Suprapubic skin (tissue), 4 donors: Measurements from ENCODE around the gene FGFR3. TPM values are rescaled to one million over a fixed set of nuclear protein-coding genes. Genes with fewer than 3 reads are reported as not detected.

Experiments used
- DNase-seq, 2 donors: peaks; one replicate each; pipeline ENCODE4 v3.0.0-alpha.2; 2019; ENCODE audit warnings: low spot score in 2 of 2
- H3K27ac ChIP-seq: fragments of 200-600 bp; sonication (generic); one replicate; pipeline ENCODE4 v1.5.1; 2019
- H3K27me3 ChIP-seq: fragments of 200-600 bp; sonication (generic); one replicate; pipeline ENCODE4 v1.5.1; 2019
- H3K36me3 ChIP-seq: fragments of 200-600 bp; sonication (generic); one replicate; pipeline ENCODE4 v1.5.1; 2019
- H3K4me1 ChIP-seq: fragments of 200-600 bp; sonication (generic); one replicate; pipeline ENCODE4 v1.5.1; 2019
- H3K4me3 ChIP-seq: fragments of 200-600 bp; sonication (generic); one replicate; pipeline ENCODE4 v1.5.1; 2019; ENCODE audit warnings: mild to moderate bottlenecking
- H3K9me3 ChIP-seq: fragments of 200-600 bp; sonication (generic); one replicate; pipeline ENCODE4 v1.5.1; 2019
- CTCF ChIP-seq, 2 donors: fragments of 200-600 bp in 1 of 2; fragments of 450-650 bp in 1 of 2; sonication (generic) in 1 of 2; IDR thresholded peaks; one replicate each; pipeline ENCODE4 v1.5.1; 2016 to 2019; ENCODE audit warnings: antibody characterized with exemption in 2 of 2, mild to moderate bottlenecking in 1 of 2, moderate library complexity in 1 of 2
- EP300 ChIP-seq: sonication (generic); formaldehyde crosslinking; IDR thresholded peaks from one replicate; pipeline ENCODE4 v1.6.1; 2017; ENCODE audit warnings: antibody characterized with exemption
- POLR2A ChIP-seq, 2 donors: fragments of 450-650 bp; IDR thresholded peaks; one replicate each; pipeline ENCODE4 v1.6.1; 2017; ENCODE audit warnings: antibody characterized with exemption in 2 of 2, mild to moderate bottlenecking in 2 of 2, moderate library complexity in 2 of 2
- POLR2AphosphoS5 ChIP-seq, 3 donors: sonication (generic); formaldehyde crosslinking; IDR thresholded peaks; one replicate each; pipeline ENCODE4 v1.6.1; 2017; ENCODE audit warnings: antibody characterized with exemption in 3 of 3
- WGBS: methylation state at CpG from one replicate; pipeline ENCODE4 v1.1.5; 2018; 5-methylcytosine and 5-hydroxymethylcytosine counted together
- total RNA-seq, 4 donors: library from RNA; depleted of rRNA; stranded (reverse); fragments of >200 nt; gene quantifications; one replicate each; pipeline ENCODE4 v1.1.0, GENCODE V29; 2016

The FGFR3 gene
- total RNA-seq, 4 donors from 2014 or later = 511 to 829 (median 662) TPM

DNA sequence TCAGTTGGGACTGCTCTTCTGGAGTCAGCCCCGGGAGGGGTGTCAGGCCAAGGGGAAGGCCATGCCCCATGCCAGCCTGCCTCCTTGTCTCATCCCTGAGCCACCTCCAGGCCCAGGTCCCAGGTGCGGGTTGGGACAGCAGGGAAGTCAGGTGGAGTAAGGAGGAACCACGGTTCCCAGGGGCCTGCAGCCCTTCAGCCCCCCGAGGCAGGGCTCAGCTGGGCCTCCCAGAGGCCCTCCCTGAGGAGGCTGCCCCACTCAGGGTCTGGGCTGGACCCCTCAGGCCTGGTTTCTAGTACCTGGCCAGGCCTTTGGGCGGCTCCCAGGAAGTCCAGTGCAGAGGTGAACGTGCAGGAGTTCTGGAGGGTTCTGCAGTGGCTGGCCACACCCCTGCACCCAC is 23.4 kb upstream of the FGFR3 start:
- Histone ChIP-seq H3K4me3 (no peak overlapping the region), H3K27me3 (peaks cover 38% of the 10 kb centered on the region)

DNA sequence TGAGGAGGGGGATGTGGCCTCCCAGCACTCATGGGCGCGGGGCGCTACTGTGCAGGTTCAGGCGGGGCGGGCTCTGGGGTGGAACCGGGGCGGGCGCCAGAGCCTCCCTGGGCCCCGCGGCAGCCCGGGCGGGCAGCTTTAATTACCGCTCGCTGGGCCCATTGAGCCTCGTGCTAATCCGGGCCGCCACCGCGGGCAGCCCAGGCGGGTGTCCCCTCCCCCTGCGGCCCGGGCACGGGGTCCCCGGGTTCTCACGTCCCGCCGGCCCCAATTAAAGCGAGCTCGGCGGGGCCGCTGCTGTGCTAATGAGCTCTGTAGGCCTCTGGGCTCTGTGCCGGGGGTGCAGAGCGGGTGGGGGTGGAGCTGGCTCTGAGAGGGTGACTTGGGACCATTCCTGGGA is 22.8 kb upstream of the FGFR3 start:
- H3K4me1 ChIP-seq = peaks cover 67% of the 10 kb centered on the region
- 53% methylated on average over 7 of the region's 33 CpGs for WGBS
- no peaks in the 10 kb centered on the region for H3K9me3 ChIP-seq
- H3K27me3 ChIP-seq = peaks cover 38% of the 10 kb centered on the region
- H3K27ac ChIP-seq = peak overlapping the region; percentile 20
- TF ChIP-seq CTCF (IDR thresholded peaks at IDR 0.05) = no peak
- no peak for TF ChIP-seq POLR2AphosphoS5 (IDR thresholded peaks at IDR 0.05)
- no peak for TF ChIP-seq POLR2A (IDR thresholded peaks at IDR 0.05)
- no peak for TF ChIP-seq EP300
- no peak for DNase-seq
- H3K4me3 ChIP-seq = no peak overlapping the region
- no peaks in the 10 kb centered on the region for H3K36me3 ChIP-seq

More for the DNA sequence above, 23.4 kb upstream of the FGFR3 start:
- H3K36me3 ChIP-seq = no peaks in the 10 kb centered on the region
- no peak for DNase-seq
- whole genome bisulfite sequencing = 70% methylated on average over 4 of the region's 6 CpGs
- H3K4me1 ChIP-seq = peaks cover 67% of the 10 kb centered on the region
- H3K9me3 ChIP-seq = no peaks in the 10 kb centered on the region
- peak overlapping the region; percentile 20 for H3K27ac ChIP-seq
- TF ChIP-seq EP300 (no peak), POLR2A (IDR thresholded peaks at IDR 0.05) (no peak), POLR2AphosphoS5 (IDR thresholded peaks at IDR 0.05) (no peak), CTCF (IDR thresholded peaks at IDR 0.05) (no peak)

DNA sequence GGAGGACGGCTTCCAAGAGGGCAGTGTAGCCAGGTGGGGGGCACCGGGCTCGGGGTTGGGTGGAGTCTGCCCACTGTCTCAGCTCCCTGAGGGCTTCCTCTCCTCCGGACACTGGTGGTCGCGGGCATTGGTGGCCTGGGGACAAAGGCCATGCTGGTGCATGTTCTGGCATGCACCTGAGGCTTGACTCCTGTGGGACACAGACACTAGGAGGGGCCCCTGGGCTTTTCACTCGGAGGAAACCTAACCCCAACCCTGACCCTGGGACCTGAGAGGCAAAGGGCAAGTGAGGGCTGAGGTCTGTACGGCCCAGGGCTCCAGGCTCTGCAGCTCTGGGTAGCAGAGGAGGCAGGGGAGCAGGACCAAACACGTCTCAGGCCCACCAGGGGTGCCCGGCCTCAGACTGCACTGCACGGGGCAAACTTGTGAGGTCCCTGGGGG is 22.3 kb upstream of the FGFR3 start:
- no peak for DNase-seq
- TF ChIP-seq EP300 (no peak), POLR2AphosphoS5 (IDR thresholded peaks at IDR 0.05) (no peak)
- Histone ChIP-seq H3K27ac (no peak overlapping the region), H3K36me3 (no peaks in the 10 kb centered on the region), H3K9me3 (no peaks in the 10 kb centered on the region), H3K4me3 (no peak overlapping the region), H3K27me3 (peaks cover 38% of the 10 kb centered on the region), H3K4me1 (peaks cover 67% of the 10 kb centered on the region)
- WGBS = 40% methylated on average over 5 of the region's 11 CpGs

DNA sequence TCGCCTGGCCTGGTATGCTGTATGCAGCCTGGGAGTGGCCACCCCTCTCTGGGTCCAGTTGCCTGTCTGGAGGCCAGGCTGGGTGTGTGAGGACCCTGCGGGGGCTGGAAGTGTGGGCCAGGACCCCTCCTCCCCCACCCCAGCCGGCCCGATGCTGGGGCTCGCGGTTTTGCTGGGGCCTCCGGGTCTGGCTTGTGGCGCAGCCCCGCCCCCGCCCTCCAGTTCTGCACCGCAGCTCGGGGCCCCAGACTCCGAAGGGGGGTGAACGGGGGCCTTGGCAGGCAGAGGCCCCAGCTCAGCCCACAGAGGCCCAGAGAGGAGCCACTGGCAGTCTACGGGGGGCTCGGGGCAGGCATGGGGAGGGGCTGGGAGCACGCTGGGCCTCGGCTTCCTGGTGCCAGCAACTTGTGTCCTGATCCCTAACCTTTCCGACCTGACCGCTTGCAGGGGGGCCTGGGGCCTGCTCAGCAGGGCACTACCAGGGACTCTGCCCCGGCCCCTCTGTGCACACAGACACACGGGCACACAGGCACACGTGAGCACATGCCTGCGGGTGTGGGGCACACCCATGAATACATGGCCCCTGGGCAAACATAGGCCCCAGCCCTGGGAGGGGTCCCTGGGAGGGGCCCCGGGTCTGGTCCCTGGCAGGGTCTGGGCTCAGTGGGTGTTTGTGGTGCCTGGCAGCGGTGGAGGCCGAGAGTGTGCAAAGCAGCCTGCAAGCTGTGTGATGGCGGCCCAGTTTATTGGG is 21.4 kb upstream of the FGFR3 start:
- Histone ChIP-seq H3K4me1 (peaks cover 67% of the 10 kb centered on the region), H3K27me3 (peaks cover 32% of the 10 kb centered on the region), H3K36me3 (no peaks in the 10 kb centered on the region), H3K9me3 (no peaks in the 10 kb centered on the region), H3K27ac (no peak overlapping the region), H3K4me3 (no peak overlapping the region)
- no peak for DNase-seq
- no peak for TF ChIP-seq POLR2A (IDR thresholded peaks at IDR 0.05)
- TF ChIP-seq CTCF (IDR thresholded peaks at IDR 0.05) = no peak
- no peak for TF ChIP-seq POLR2AphosphoS5 (IDR thresholded peaks at IDR 0.05)
- TF ChIP-seq EP300 = no peak
- 49% methylated on average over 9 of the region's 28 CpGs for WGBS

GRCh38 chr4:1772853-1773538 is 20.1 kb upstream of the FGFR3 start:
- Histone ChIP-seq H3K4me1 (peaks cover 63% of the 10 kb centered on the region), H3K36me3 (no peaks in the 10 kb centered on the region), H3K9me3 (no peaks in the 10 kb centered on the region), H3K4me3 (no peak overlapping the region), H3K27me3 (peaks cover 26% of the 10 kb centered on the region), H3K27ac (no peak overlapping the region)
- no peak for TF ChIP-seq POLR2A (IDR thresholded peaks at IDR 0.05)
- 15% methylated on average over 7 of the region's 30 CpGs for WGBS
- DNase-seq = no peak

DNA sequence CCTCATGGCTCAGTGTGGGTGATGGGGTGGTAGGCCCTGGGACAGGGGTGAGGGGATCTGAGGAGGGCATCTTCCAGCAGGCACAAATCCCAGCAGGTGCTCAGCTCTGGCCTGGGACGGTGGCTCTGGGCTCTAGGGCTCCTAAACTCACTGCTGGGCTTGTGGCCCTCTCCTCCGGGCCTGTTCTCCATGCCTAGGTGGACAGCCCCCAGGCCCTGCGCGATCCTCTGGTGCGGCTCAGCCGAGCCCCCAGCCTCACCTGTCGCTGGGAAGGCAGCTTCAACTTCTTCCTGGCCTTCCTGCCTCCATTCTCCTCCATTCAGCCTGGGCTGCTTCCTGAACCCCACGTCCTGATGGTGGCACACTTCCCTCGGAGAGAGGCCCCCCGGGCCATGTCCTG is 19.3 kb upstream of the FGFR3 start:
- no peaks in the 10 kb centered on the region for H3K9me3 ChIP-seq
- TF ChIP-seq CTCF (IDR thresholded peaks at IDR 0.05) (no peak), POLR2A (IDR thresholded peaks at IDR 0.05) (no peak), EP300 (no peak), POLR2AphosphoS5 (IDR thresholded peaks at IDR 0.05) (no peak)
- H3K27ac ChIP-seq = no peak overlapping the region
- no peaks in the 10 kb centered on the region for H3K36me3 ChIP-seq
- 80% methylated on average over 10 of the region's 10 CpGs for WGBS
- peaks cover 65% of the 10 kb centered on the region for H3K4me1 ChIP-seq
- no peak for DNase-seq
- no peak overlapping the region for H3K4me3 ChIP-seq
- H3K27me3 ChIP-seq = peaks cover 29% of the 10 kb centered on the region
